CD4-positive, alpha-beta T cell treated with Interleukin-21 for 1 hour (primary cell): Measurements from ENCODE around the gene CGNL1.

ENCODE experiments used
- DNase-seq: peaks from one replicate; pipeline ENCODE4 v3.0.0-alpha.2; 2020

The CGNL1 gene

GRCh38 chr15:57375827-57376695 is at the start of gene CGNL1:
Gene CGNL1 (plus strand): TSS chr15:57376505. CDS start chr15:57438000, 61,495 bp downstream.
- no peak for DNase-seq

GRCh38 chr15:57327985-57328471 is 48.3 kb upstream of the CGNL1 start:
- no peak for DNase-seq

- no peak for DNase-seq
These were observed 47.8 kb upstream of the CGNL1 start for GRCh38 chr15:57328479-57328878.

- DNase-seq: no peak
These were observed 47.4 kb upstream of the CGNL1 start for GRCh38 chr15:57328897-57329296.

GRCh38 chr15:57329582-57330367 is 46.5 kb upstream of the CGNL1 start:
- no peak for DNase-seq

GRCh38 chr15:57330619-57331340 is 45.5 kb upstream of the CGNL1 start:
- no peak for DNase-seq

- no peak for DNase-seq
These were observed 44.0 kb upstream of the CGNL1 start for GRCh38 chr15:57332326-57332725.

- DNase-seq: no peak
These were observed 42.8 kb upstream of the CGNL1 start for GRCh38 chr15:57333487-57333886.

- no peak for DNase-seq
These were observed 42.0 kb upstream of the CGNL1 start for GRCh38 chr15:57334257-57334656.

GRCh38 chr15:57335293-57335715 is 41.0 kb upstream of the CGNL1 start:
- no peak for DNase-seq

GRCh38 chr15:57335719-57336118 is 40.6 kb upstream of the CGNL1 start:
- DNase-seq: no peak

- DNase-seq: no peak
These were observed 38.4 kb upstream of the CGNL1 start for GRCh38 chr15:57337868-57338411.

- DNase-seq: no peak
These were observed 37.0 kb upstream of the CGNL1 start for GRCh38 chr15:57339321-57339720.

GRCh38 chr15:57340682-57341259 is 35.5 kb upstream of the CGNL1 start:
- DNase-seq: peak; percentile 17

GRCh38 chr15:57343048-57343447 is 33.3 kb upstream of the CGNL1 start:
- no peak for DNase-seq

- no peak for DNase-seq
These were observed 32.8 kb upstream of the CGNL1 start for GRCh38 chr15:57343498-57343897.

GRCh38 chr15:57344282-57344681 is 32.0 kb upstream of the CGNL1 start:
- DNase-seq: no peak

- DNase-seq: no peak
These were observed 30.7 kb upstream of the CGNL1 start for GRCh38 chr15:57345584-57345983.

- no peak for DNase-seq
These were observed 28.2 kb upstream of the CGNL1 start for GRCh38 chr15:57348081-57348480.

GRCh38 chr15:57352535-57353316 is 23.6 kb upstream of the CGNL1 start:
- DNase-seq: no peak

GRCh38 chr15:57353317-57353804 is 22.9 kb upstream of the CGNL1 start:
- no peak for DNase-seq
